Panc1 (cell line): ENCODE measurements around the gene PAPOLB. TPM values are rescaled to one million over a fixed set of nuclear protein-coding genes. Genes with fewer than 3 reads are reported as not detected.

Experiments used
- ATAC-seq: fragments of 200-7000 bp; cut with Tn5 transposase; 2 replicates; pipeline ENCODE4 v1.9.1; 2020; ENCODE audit warnings: mild to moderate bottlenecking, moderate library complexity
- Bru-seq: library from RNA; stranded (reverse); fragments of 400-500 nt; gene quantifications from one replicate; lab custom pipeline; 2021; lab: Mats Ljungman, UMichigan
- BruChase-seq, 2 experiments: library from RNA; stranded (reverse); fragments of 400-500 nt; gene quantifications; one replicate each; lab custom pipeline; 2021; lab: Mats Ljungman, UMichigan
- BruUV-seq: library from RNA; stranded (reverse); fragments of 400-500 nt; replicated peaks from 2 replicates; lab custom pipeline; 2021; lab: Mats Ljungman, UMichigan
- CTCF ChIA-PET: fragments of 300-600 bp; sonication (Branson Sonifier 250); formaldehyde crosslinking; loops from one replicate; lab custom pipeline; 2022; ENCODE audit warnings: antibody characterized with exemption; lab: Charles Lee
- POLR2A ChIA-PET: fragments of 300-600 bp; sonication (Branson Sonifier 250); formaldehyde crosslinking; loops from one replicate; lab custom pipeline; 2022; ENCODE audit warnings: antibody characterized with exemption; lab: Charles Lee
- DNase-seq: peaks from one replicate; pipeline ENCODE4 v3.0.0-alpha.2; 2010; ENCODE audit warnings: low read depth, low spot score
- H3K27ac ChIP-seq: 2 replicates; pipeline ENCODE4 v1.5.1; 2011; ENCODE audit warnings: mild to moderate bottlenecking, low read length, inconsistent platforms
- H3K27me3 ChIP-seq: fragments of 200-500 bp; sonication (Bioruptor generic); 2 replicates; pipeline ENCODE4 v1.6.0; 2014; ENCODE audit warnings: low read length, inconsistent platforms; ENCODE audit not compliant: control insufficient read depth, insufficient read depth
- H3K36me3 ChIP-seq: fragments of 200-500 bp; sonication (Bioruptor generic); 2 replicates; pipeline ENCODE4 v1.5.1; 2014; ENCODE audit warnings: inconsistent platforms, mild to moderate bottlenecking, low read length, moderate library complexity; ENCODE audit not compliant: control insufficient read depth, insufficient read depth
- H3K4me1 ChIP-seq: 2 replicates; pipeline ENCODE4 v1.5.1; 2011; ENCODE audit warnings: inconsistent platforms, mild to moderate bottlenecking, low read length, moderate library complexity; ENCODE audit not compliant: control insufficient read depth, insufficient read depth
- H3K4me3 ChIP-seq, 2 experiments: 2 replicates each; pipeline ENCODE4 v1.5.1; 2011 to 2012; ENCODE audit warnings: low read depth in 2 of 2, low read length in 2 of 2, mild to moderate bottlenecking in 2 of 2, inconsistent platforms in 1 of 2, moderate library complexity in 1 of 2
- H3K9me3 ChIP-seq: fragments of 200-500 bp; sonication (Bioruptor generic); 2 replicates; pipeline ENCODE4 v1.5.1; 2014; ENCODE audit warnings: low read depth, mild to moderate bottlenecking, inconsistent platforms, low read length, moderate library complexity; ENCODE audit not compliant: control insufficient read depth, insufficient read depth
- CTCF ChIP-seq: fragments of 450-650 bp; IDR thresholded peaks from 2 replicates; pipeline ENCODE4 v1.5.1; 2017; ENCODE audit warnings: mild to moderate bottlenecking
- POLR2AphosphoS5 ChIP-seq: IDR thresholded peaks from 2 replicates; pipeline ENCODE4 v1.6.1; 2012; ENCODE audit warnings: mild to moderate bottlenecking, low read depth, low read length, moderate library complexity
- REST ChIP-seq, 2 experiments: IDR thresholded peaks; 2 replicates each; pipeline ENCODE4 v1.6.1; 2011 to 2012; ENCODE audit warnings: low read depth in 2 of 2, control low read depth in 1 of 2, low read length in 1 of 2, mild to moderate bottlenecking in 1 of 2, moderate library complexity in 1 of 2; ENCODE audit not compliant: insufficient read depth in 1 of 2
- SIN3A ChIP-seq: IDR thresholded peaks from 2 replicates; pipeline ENCODE4 v1.6.1; 2012; ENCODE audit warnings: low read depth, mild to moderate bottlenecking, low read length, moderate library complexity, borderline replicate concordance; ENCODE audit not compliant: insufficient read depth
- TCF7L2 ChIP-seq: IDR thresholded peaks from 2 replicates; pipeline ENCODE4 v1.6.1; 2011; ENCODE audit warnings: mild to moderate bottlenecking, low read depth, low read length, inconsistent platforms
- in situ Hi-C: cut with HindIII; loops from 2 replicates; pipeline ENCODE4 v1.10.0; 2016; ENCODE audit warnings: low sequenced_read_pairs, low pct_unique_long_range_greater_than_20kb
- intact Hi-C: fragments of 100-400 bp; cut with micrococcal nuclease; formaldehyde crosslinking; loops from one replicate; pipeline ENCODE4 v1.10.0; 2022; ENCODE audit not compliant: unreplicated experiment
- long read RNA-seq: library from polyadenylated mRNA; unstranded; transcript quantifications from one replicate; pipeline ENCODE4 v2.0.0, GENCODE V29; 2021; ENCODE audit not compliant: unreplicated experiment
- polyA plus RNA-seq: library from polyadenylated mRNA; unstranded; fragments of >200 nt; gene quantifications from one replicate; pipeline ENCODE4 v1.2.1, GENCODE V29; 2012; ENCODE audit warnings: missing spikeins; ENCODE audit not compliant: insufficient read length
- total RNA-seq: library from RNA; stranded (reverse); gene quantifications from one replicate; pipeline ENCODE4 v1.2.1, GENCODE V29; 2021; ENCODE audit not compliant: unreplicated experiment

The PAPOLB gene
- total RNA-seq (not detected), Bru-seq, nascent RNA (percentile 15 among the genes with signal in this experiment), BruChase-seq, experiment 1, labeled RNA remaining after a 2-hour chase (not detected), BruChase-seq, experiment 2, labeled RNA remaining after a 6-hour chase (not detected)
- polyA plus RNA-seq = not detected
- long read RNA-seq = 0 reads

DNA sequence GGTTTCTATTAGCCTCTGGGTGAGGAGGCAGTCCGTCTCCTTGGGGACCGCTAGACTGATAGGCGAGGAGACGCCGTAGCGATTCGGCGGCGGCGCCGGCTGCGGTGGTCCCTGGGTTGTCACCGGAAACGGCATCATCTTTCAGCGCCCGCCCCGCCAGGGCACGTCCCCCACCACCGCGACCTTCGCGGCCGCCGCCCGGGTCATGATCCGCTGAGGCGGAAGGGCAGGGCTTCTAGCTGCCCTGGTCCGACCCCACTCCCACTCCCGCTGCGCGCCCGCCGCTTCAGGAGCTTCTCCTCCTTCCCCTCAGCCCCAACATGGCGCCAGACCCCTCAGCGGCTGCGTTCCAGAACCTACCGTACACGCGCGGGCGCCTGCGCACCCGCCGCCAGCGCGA, at the start of gene PAPOLB:
Gene PAPOLB, minus strand, starts transcription at position 358 of the 400 bp plus-strand sequence. Its CDS starts 220 bp downstream, at position 138.
- BruUV-seq = no TSS peak
- Histone ChIP-seq H3K27ac (no peak within 1 kb of the TSS), H3K9me3 (no peaks in the 10 kb centered on the region), H3K36me3 (no peaks in the 10 kb centered on the region), H3K4me1 (0 out of 2 replicates have a peak, but pooled peaks cover 3% of the 10 kb centered on the region), H3K27me3 (peaks cover 53% of the 10 kb centered on the region), H3K4me3 (no peak within 1 kb of the TSS)
- no peak for ATAC-seq
- intact Hi-C loops = no loop called here
- in situ Hi-C loops = no loop called here
- TF ChIP-seq CTCF (no peak), POLR2AphosphoS5 (no peak), REST (IDR thresholded peaks at IDR 0.05; ENCODE audit: insufficient read depth in 1 of 2, low read depth in 2 of 2, low read length in 1 of 2) (no peak), SIN3A (no peak), TCF7L2 (no peak)
- ChIA-PET POLR2A (no interaction called here), CTCF (no interaction called here)
- DNase-seq = no peak

DNA sequence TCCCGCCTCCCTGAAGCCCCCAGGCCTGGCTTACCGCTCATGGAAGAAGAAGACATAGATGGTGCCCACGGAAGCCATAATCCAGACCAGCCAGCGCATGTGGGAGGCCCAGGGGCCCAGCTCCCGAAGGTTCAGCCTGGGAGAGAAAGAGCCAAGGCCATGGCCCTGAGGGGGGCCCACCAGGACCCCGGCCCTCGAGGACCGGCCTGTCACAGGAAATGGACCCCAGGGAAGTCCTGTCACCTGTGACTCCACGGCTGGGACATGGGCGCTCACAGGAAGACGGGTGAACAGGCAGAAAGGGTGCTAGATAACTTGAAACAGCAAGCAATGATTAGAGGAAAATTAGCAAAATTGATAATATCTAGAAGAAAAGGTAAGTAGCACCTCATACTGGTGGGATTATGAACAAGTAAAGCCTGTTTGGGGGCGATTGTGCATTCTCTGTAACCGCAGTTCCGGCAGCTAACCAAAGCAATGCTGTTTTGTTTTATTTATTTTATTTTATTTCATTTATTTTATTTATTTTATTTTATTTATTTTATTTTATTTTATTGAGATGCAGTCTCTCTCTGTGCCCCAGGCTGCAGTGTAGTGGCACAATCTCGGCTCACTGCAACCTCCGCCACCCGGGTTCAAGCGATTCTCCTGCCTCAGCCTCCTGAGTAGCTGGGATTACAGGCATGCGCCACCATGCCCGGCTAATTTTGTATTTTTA, 49.4 kb upstream of the PAPOLB start:
- intact Hi-C loops (no loop called here), in situ Hi-C loops (no loop called here)
- no peaks in the 10 kb centered on the region for H3K9me3 ChIP-seq
- BruUV-seq = no TSS peak
- no peak overlapping the region for H3K27ac ChIP-seq
- H3K4me1 ChIP-seq = no peaks in the 10 kb centered on the region
- H3K27me3 ChIP-seq = no peaks in the 10 kb centered on the region
- H3K36me3 ChIP-seq = no peaks in the 10 kb centered on the region
- H3K4me3 ChIP-seq = no peak overlapping the region
- ATAC-seq = no peak
- no peak for DNase-seq
- ChIA-PET POLR2A (no interaction called here), CTCF (no interaction called here)
- TF ChIP-seq POLR2AphosphoS5 (no peak), SIN3A (no peak), CTCF (no peak), TCF7L2 (no peak), REST (IDR thresholded peaks at IDR 0.05; ENCODE audit: insufficient read depth in 1 of 2, low read depth in 2 of 2, low read length in 1 of 2) (no peak)
